AG09309 (cell line): ENCODE measurements around the gene MPHOSPH8.
"Not testable (repeated sequence)": the region's sequence is repeated elsewhere in the genome, so short reads cannot be mapped to it uniquely, and the experiment has no call there.

Experiments
- DNase-seq: peaks from one replicate; pipeline ENCODE4 v3.0.0-alpha.2; 2010; ENCODE audit warnings: low read depth
- H3K4me3 ChIP-seq: 2 replicates; pipeline ENCODE4 v1.5.1; 2011; ENCODE audit warnings: mild to moderate bottlenecking, low read depth, low read length, moderate library complexity; ENCODE audit not compliant: control insufficient read depth
- TF ChIP-seq, protein P1 (sequence below): IDR thresholded peaks from 2 replicates; pipeline ENCODE4 v1.5.1; 2011; ENCODE audit warnings: mild to moderate bottlenecking, low read depth, low read length, inconsistent platforms; ENCODE audit not compliant: insufficient read depth, control insufficient read depth; ENCODE audit errors: missing control alignments

Gene MPHOSPH8

DNA sequence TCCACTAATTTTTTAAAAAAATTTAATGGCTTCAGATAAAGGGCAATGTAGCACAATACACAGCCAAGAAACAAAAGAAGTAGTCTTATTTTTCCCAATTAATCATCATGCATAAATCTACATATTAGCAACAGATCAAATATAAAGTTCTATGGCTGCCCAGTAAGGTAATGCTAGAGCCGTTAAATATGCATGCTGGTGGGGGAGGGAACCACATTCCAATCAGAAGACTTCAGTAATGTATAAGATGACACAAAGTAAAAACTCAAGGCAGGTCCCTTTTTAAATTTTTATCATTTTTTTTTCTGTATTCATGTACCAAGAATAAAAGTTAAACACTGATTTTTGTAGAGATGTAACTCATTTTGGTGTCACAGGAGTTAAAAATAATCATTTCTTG lies 62.0 kb downstream of the MPHOSPH8 start:
- no peak for DNase-seq
- H3K4me3 ChIP-seq = no peak overlapping the region
- TF ChIP-seq, protein P1, sequence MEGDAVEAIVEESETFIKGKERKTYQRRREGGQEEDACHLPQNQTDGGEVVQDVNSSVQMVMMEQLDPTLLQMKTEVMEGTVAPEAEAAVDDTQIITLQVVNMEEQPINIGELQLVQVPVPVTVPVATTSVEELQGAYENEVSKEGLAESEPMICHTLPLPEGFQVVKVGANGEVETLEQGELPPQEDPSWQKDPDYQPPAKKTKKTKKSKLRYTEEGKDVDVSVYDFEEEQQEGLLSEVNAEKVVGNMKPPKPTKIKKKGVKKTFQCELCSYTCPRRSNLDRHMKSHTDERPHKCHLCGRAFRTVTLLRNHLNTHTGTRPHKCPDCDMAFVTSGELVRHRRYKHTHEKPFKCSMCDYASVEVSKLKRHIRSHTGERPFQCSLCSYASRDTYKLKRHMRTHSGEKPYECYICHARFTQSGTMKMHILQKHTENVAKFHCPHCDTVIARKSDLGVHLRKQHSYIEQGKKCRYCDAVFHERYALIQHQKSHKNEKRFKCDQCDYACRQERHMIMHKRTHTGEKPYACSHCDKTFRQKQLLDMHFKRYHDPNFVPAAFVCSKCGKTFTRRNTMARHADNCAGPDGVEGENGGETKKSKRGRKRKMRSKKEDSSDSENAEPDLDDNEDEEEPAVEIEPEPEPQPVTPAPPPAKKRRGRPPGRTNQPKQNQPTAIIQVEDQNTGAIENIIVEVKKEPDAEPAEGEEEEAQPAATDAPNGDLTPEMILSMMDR = no peak

DNA sequence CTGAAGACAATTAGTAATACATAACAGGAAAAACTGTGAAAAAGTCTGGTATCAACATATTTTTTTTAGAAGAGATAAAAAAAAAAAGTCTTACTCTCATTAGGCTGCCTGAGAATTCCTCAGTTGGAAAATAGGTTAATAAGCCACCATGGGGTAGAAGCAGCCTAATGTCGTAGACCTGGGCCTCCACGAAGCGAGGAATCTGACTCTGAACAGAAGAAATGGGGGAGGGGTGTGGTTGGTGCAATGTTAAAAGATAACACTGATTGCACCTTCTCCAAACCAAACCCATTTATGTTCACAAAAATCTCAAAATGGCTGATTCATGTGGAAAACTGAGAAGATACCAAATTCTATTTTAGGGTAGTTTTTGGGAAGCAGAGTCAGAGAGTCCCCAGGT lies 62.4 kb downstream of the MPHOSPH8 start:
- TF ChIP-seq, protein P1 = no peak
- DNase-seq = no peak
- H3K4me3 ChIP-seq = no peak overlapping the region

DNA sequence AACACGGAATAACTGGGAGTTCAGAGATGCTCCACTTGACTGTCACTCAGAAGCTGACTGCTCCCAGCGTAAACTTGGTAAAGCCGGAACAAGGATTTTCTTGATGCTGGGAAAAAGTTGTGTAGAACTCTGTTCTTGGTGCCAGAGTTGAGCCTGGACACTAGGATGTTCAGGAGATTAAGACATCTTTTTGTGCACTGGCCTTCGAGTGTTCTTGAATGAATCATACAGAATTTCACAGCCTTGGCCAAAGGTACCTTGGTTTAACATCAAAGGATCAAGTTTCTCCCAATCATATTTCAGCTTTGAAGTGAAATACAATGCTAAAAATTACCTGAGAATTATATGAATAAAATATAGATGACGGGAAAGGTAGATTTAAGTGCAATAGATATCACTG lies 67.5 kb downstream of the MPHOSPH8 start:
- not testable (repeated sequence) for H3K4me3 ChIP-seq, DNase-seq

DNA sequence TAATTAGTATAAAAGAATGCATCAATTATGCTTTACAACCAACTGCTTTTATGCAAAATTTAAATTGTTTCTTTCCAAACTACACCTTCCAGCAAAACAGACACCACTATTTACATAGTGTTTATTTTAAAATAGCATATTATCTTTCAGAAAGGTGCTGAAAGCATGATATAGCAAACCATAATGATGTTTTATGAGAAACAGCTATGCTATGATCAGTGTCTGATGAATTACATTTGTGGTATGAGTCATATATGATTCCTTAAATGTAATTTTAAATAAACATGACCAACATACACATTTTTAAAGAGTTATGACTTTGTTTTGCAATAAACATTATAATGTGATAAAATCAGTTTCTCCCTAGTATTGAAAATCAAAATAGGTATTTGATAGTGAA lies 68.2 kb downstream of the MPHOSPH8 start:
- not testable (repeated sequence) for H3K4me3 ChIP-seq, DNase-seq

DNA sequence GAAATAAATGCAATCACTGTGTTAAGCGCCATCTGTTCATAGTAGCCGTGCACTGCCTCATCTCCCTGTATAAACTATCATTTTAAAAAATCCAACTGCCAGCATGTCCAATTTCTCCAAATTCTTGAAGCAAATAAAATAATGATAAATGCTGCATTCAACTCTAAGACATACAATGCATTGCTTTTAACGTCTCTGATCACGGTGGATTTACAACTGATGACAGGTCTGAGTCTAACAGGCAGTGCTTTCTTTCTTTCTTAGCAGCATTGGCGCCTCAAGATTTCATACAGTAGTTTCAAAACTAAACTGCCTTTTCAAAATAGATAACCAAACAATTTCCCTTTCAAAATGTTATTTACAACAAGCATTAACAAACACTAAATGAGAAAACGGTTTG lies 70.8 kb downstream of the MPHOSPH8 start:
- not testable (repeated sequence) for H3K4me3 ChIP-seq, DNase-seq

DNA sequence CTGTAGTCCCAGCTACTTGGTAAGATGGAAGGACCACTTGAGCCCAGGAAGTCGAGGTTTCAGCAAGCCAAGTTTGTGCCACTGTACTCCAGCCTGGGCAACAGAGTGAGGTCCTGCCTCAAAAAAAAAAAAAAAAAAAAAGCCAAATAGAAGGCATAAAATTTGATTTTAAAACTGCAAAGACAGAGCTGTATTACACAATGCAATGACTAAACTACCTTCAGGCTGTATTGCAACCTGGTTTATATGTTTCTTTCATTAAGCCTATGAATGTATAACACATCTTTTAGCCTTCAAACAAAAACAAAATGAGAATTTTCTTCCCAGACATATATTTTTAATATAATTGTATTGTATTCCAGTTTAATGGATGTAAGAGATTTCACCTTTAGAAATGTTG lies 75.6 kb downstream of the MPHOSPH8 start:
- not testable (repeated sequence) for H3K4me3 ChIP-seq, DNase-seq

GRCh38 chr13:19709782-19710181 lies 76.3 kb downstream of the MPHOSPH8 start:
- DNase-seq, H3K4me3 ChIP-seq: not testable (repeated sequence)

DNA sequence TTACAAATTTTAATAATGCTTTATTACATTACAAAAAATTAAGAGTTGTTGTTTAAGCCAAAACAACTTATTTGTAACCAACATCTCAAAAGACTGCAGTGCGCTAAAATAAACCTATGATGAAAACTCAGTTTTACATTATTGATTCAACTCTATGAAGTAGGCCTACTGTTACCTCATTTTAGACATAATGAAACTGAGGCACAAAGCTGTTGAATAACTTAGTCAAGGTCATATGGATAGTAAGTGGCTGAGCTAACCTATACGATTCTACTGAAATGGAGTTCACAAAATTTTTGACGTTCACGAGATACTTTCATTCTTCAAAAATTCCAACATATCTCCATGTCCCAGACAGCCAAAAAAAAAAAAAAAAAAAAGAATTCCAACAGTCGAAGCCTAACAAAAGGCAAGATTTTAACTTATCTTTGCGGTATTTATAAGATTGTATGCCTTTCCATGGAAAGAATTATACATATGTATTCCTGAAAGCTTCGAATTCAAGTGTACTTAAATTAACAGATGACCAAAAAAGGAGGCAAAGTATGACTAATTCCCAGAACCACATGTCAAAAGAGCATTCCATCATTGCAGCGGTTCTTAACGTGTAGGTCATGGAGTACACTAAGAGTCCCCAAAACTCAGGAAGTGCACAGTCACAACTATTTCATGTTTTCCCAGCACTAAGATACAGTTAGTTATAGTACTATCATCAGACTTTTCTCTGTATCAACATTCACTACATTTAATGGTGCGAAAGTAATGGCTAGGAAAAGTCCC lies 79.9 kb downstream of the MPHOSPH8 start:
- H3K4me3 ChIP-seq = no peak overlapping the region
- peak; percentile 3 for DNase-seq
- TF ChIP-seq, protein P1 = no peak

DNA sequence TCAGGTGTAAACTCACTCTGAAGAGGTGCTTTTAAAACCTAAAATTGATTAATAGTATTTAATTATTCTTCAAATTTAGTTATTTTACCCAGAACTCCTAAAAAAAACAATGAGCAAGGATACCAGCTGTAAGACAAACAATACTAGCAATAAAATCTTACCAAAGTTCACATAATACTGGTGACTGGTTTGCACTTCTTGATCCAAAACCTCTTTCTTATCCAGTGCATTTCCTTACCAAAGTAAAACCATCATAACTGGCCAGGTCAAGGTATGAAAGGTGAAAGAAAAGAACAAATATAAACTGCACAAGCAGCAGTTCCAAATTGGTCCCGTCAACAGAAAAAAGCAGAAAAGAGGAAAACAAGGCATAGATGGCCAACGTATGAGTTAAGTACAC lies 86.6 kb downstream of the MPHOSPH8 start:
- H3K4me3 ChIP-seq = no peak overlapping the region
- DNase-seq = no peak
- TF ChIP-seq, protein P1 = no peak
